H1 (cell line): ENCODE data around the gene TBC1D4. TPM values are rescaled to one million over a fixed set of nuclear protein-coding genes. Genes with fewer than 3 reads are reported as not detected.
"Not testable (repeated sequence)": the region's sequence is repeated elsewhere in the genome, so short reads cannot be mapped to it uniquely, and the experiment has no call there.

Source experiments
- CTCF ChIA-PET: fragments of 300-600 bp; sonication (Branson Sonifier 250); formaldehyde crosslinking; loops from one replicate; lab custom pipeline; 2021; ENCODE audit not compliant: partially characterized antibody; lab: Charles Lee
- POLR2A ChIA-PET: fragments of 300-600 bp; sonication (Branson Sonifier 250); formaldehyde crosslinking; loops from one replicate; lab custom pipeline; 2021; ENCODE audit warnings: inconsistent platforms; ENCODE audit not compliant: partially characterized antibody; lab: Charles Lee
- DNase-seq, 2 experiments: peaks; one replicate each; pipeline versions ENCODE4 v3.0.0 to v3.0.0-alpha.2; 2010 to 2022; ENCODE audit warnings: low spot score in 2 of 2, low read depth in 1 of 2, mixed read lengths in 1 of 2
- FAIRE-seq: peaks from 2 replicates; lab custom pipeline; 2011; peaks lifted over from hg19 to GRCh38; lab: Jason Lieb, UNC
- H2AFZ ChIP-seq: 2 replicates; pipeline ENCODE4 v1.8.1; 2012; ENCODE audit warnings: low read length, inconsistent platforms
- H2AK5ac ChIP-seq: 2 replicates; pipeline ENCODE4 v1.6.1; 2013; ENCODE audit warnings: low read depth, low read length
- H2BK120ac ChIP-seq: replicated peaks from 2 replicates; pipeline ENCODE3; 2013; ENCODE audit warnings: low read depth, low read length, inconsistent platforms
- H2BK12ac ChIP-seq: 2 replicates; pipeline ENCODE4 v1.6.1; 2013; ENCODE audit warnings: low read depth, low read length
- H2BK15ac ChIP-seq: 2 replicates; pipeline ENCODE4 v1.6.1; 2013; ENCODE audit warnings: low read length
- H2BK20ac ChIP-seq: 2 replicates; pipeline ENCODE4 v1.6.1; 2013; ENCODE audit warnings: low read length
- H2BK5ac ChIP-seq: 2 replicates; pipeline ENCODE4 v1.6.1; 2013; ENCODE audit warnings: low read depth, low read length
- H3K14ac ChIP-seq: 2 replicates; pipeline ENCODE4 v1.6.1; 2013; ENCODE audit warnings: inconsistent platforms; ENCODE audit not compliant: insufficient read length
- H3K18ac ChIP-seq: 2 replicates; pipeline ENCODE4 v1.6.1; 2013; ENCODE audit warnings: low read length; ENCODE audit errors: extremely low read depth
- H3K23ac ChIP-seq: 2 replicates; pipeline ENCODE4 v1.6.1; 2013; ENCODE audit warnings: inconsistent platforms; ENCODE audit not compliant: insufficient read length
- H3K23me2 ChIP-seq: 2 replicates; pipeline ENCODE4 v1.6.1; 2013; ENCODE audit warnings: low read depth, low read length
- H3K27ac ChIP-seq: 2 replicates; pipeline ENCODE4 v1.6.1; 2011; ENCODE audit warnings: low read depth, low read length, inconsistent platforms
- H3K27me3 ChIP-seq, 4 experiments: replicated peaks in 1 of 4; 1 replicate in 1 of 4; 2 replicates in 3 of 4; pipeline versions ENCODE4 v1.6.1 to v1.8.1; 2011 to 2013; ENCODE audit warnings: low read length in 3 of 4, mild to moderate bottlenecking in 3 of 4, inconsistent platforms in 2 of 4, mixed read lengths in 2 of 4, moderate library complexity in 1 of 4; ENCODE audit not compliant: control insufficient read depth in 3 of 4, insufficient read depth in 3 of 4; ENCODE audit errors: extremely low read depth in 1 of 4
- H3K36me3 ChIP-seq, 4 experiments: 2 replicates each; pipeline versions ENCODE4 v1.6.1 to v1.8.1; 2011 to 2013; ENCODE audit warnings: mild to moderate bottlenecking in 4 of 4, low read length in 3 of 4, moderate library complexity in 2 of 4, control low read depth in 1 of 4, inconsistent platforms in 1 of 4; ENCODE audit not compliant: insufficient read depth in 4 of 4, control insufficient read depth in 2 of 4
- H3K4ac ChIP-seq: replicated peaks from 2 replicates; pipeline ENCODE3; 2013; ENCODE audit warnings: low read length, low read depth, mixed read lengths, inconsistent platforms; ENCODE audit not compliant: insufficient read length
- H3K4me1 ChIP-seq, 4 experiments: replicated peaks in 1 of 4; 1 replicate in 1 of 4; 2 replicates in 3 of 4; pipeline versions ENCODE4 v1.6.1 to v1.8.1; 2011 to 2013; ENCODE audit warnings: low read length in 3 of 4, inconsistent platforms in 2 of 4, mixed read lengths in 1 of 4; ENCODE audit not compliant: insufficient read depth in 4 of 4, control insufficient read depth in 3 of 4
- H3K4me2 ChIP-seq, 2 experiments: 2 replicates each; pipeline versions ENCODE4 v1.6.1 to v1.8.1; 2011 to 2013; ENCODE audit warnings: low read depth in 2 of 2, low read length in 2 of 2, control low read depth in 1 of 2, inconsistent platforms in 1 of 2, mild to moderate bottlenecking in 1 of 2; ENCODE audit not compliant: insufficient read depth in 1 of 2
- H3K4me3 ChIP-seq, 4 experiments: fragments of 200-600, 300-600 bp in 1 of 4; sonication (generic), shearing (Covaris generic), sonication (Bioruptor Twin) in 1 of 4; 2 replicates each; pipeline versions ENCODE4 v1.5.1 to v1.8.1; 2011 to 2016; ENCODE audit warnings: low read length in 4 of 4, low read depth in 3 of 4, control low read depth in 2 of 4, inconsistent platforms in 2 of 4, mild to moderate bottlenecking in 2 of 4, mixed read lengths in 1 of 4, moderate library complexity in 1 of 4; ENCODE audit not compliant: insufficient read depth in 2 of 4; ENCODE audit errors: extremely low read depth in 1 of 4
- H3K56ac ChIP-seq: replicated peaks from 2 replicates; pipeline ENCODE3; 2013; ENCODE audit warnings: low read depth, mild to moderate bottlenecking, mixed read lengths, low read length, inconsistent platforms; ENCODE audit not compliant: insufficient read length
- H3K79me1 ChIP-seq: 2 replicates; pipeline ENCODE4 v1.6.1; 2013; ENCODE audit warnings: low read depth, low read length, control low read depth
- H3K79me2 ChIP-seq, 2 experiments: 2 replicates each; pipeline versions ENCODE4 v1.6.1 to v1.8.1; 2012 to 2013; ENCODE audit warnings: low read length in 2 of 2, mild to moderate bottlenecking in 2 of 2, inconsistent platforms in 1 of 2; ENCODE audit not compliant: insufficient read depth in 2 of 2, control insufficient read depth in 1 of 2
- H3K9ac ChIP-seq, 4 experiments: replicated peaks in 1 of 4; 1 replicate in 1 of 4; 2 replicates in 3 of 4; pipeline versions ENCODE4 v1.6.1 to v1.8.1; 2011 to 2013; ENCODE audit warnings: low read depth in 3 of 4, low read length in 3 of 4, control low read depth in 2 of 4, mild to moderate bottlenecking in 2 of 4, moderate library complexity in 2 of 4, inconsistent platforms in 1 of 4; ENCODE audit errors: extremely low read depth in 1 of 4
- H3K9me3 ChIP-seq, 2 experiments: 2 replicates each; pipeline versions ENCODE4 v1.6.1 to v1.8.1; 2012 to 2013; ENCODE audit warnings: mild to moderate bottlenecking in 2 of 2, moderate library complexity in 2 of 2, control low read depth in 1 of 2, inconsistent platforms in 1 of 2, low read depth in 1 of 2, low read length in 1 of 2, mixed read lengths in 1 of 2; ENCODE audit not compliant: insufficient read depth in 2 of 2
- H4K20me1 ChIP-seq, 2 experiments: replicated peaks in 1 of 2; 2 replicates each; pipeline versions ENCODE3 to v1.8.1; 2011 to 2013; ENCODE audit warnings: inconsistent platforms in 2 of 2, low read length in 2 of 2, mild to moderate bottlenecking in 1 of 2; ENCODE audit not compliant: insufficient read depth in 2 of 2, control insufficient read depth in 1 of 2
- H4K5ac ChIP-seq: 2 replicates; pipeline ENCODE4 v1.6.1; 2013; ENCODE audit warnings: low read length, low read depth, mixed read lengths, inconsistent platforms; ENCODE audit not compliant: insufficient read length
- H4K8ac ChIP-seq: 2 replicates; pipeline ENCODE4 v1.8.0; 2013; ENCODE audit warnings: mild to moderate bottlenecking, moderate library complexity, low read length, inconsistent platforms; ENCODE audit not compliant: insufficient read depth; ENCODE audit errors: extremely low read depth
- H4K91ac ChIP-seq: replicated peaks from 2 replicates; pipeline ENCODE3; 2013; ENCODE audit warnings: low read length, mixed read lengths, inconsistent platforms; ENCODE audit not compliant: insufficient read length
- WGBS, 2 experiments: shearing (Covaris generic) in 1 of 2; methylation state at CpG; one replicate each; pipeline versions ENCODE4 v1.1.6 to v1.1.7; 2013 to 2015; ENCODE audit warnings: low lambda C conversion rate in 2 of 2, mixed read lengths in 2 of 2, inconsistent platforms in 1 of 2, low coverage in 1 of 2, missing lambda C conversion rate in 1 of 2; ENCODE audit not compliant: insufficient replicate concordance in 2 of 2, insufficient coverage in 1 of 2, insufficient read length in 1 of 2; ENCODE audit errors: extremely low coverage in 1 of 2, missing lambda C conversion rate in 1 of 2; 5-methylcytosine and 5-hydroxymethylcytosine counted together
- polyA plus RNA-seq, 7 experiments: library from polyadenylated mRNA; depleted of rRNA in 3 of 7; stranded (reverse) in 5 of 7; unstranded in 2 of 7; fragments of >200 nt in 5 of 7; fragments of 200-250 nt in 2 of 7; gene quantifications; 1 replicate in 5 of 7; 2 replicates in 1 of 7; 4 replicates in 1 of 7; pipeline versions ENCODE4 v1.2.1 to v1.2.3, GENCODE V29; 2011 to 2013; ENCODE audit warnings: missing spikeins in 2 of 7, mixed read lengths in 2 of 7
- total RNA-seq: library from RNA; stranded (reverse); fragmentation: NEBNext Ultra II Directional; extraction: Animal tissue kit (Norgen Biotek cat#: 25700); gene quantifications from 2 replicates; pipeline ENCODE4 v1.2.1, GENCODE V29; 2021

Gene TBC1D4
- total and polyA plus RNA-seq, 2 of the 8 experiments (the other 6 are each of a cell fraction or from before 2014, with no cell fraction given): 16.7 to 39.0 TPM

- DNase-seq, H3K9me3 ChIP-seq, H2AFZ ChIP-seq, H2BK12ac ChIP-seq, H3K4ac ChIP-seq, H3K56ac ChIP-seq, H3K4me1 ChIP-seq, H4K91ac ChIP-seq, H3K18ac ChIP-seq, H3K27me3 ChIP-seq, H2BK20ac ChIP-seq, FAIRE-seq, H2BK15ac ChIP-seq, H3K4me3 ChIP-seq, H3K27ac ChIP-seq, H2AK5ac ChIP-seq, H3K9ac ChIP-seq, H2BK120ac ChIP-seq, H4K5ac ChIP-seq, H3K23ac ChIP-seq, H3K14ac ChIP-seq, H3K23me2 ChIP-seq, H3K36me3 ChIP-seq, H3K79me1 ChIP-seq, H2BK5ac ChIP-seq, H4K20me1 ChIP-seq, H3K4me2 ChIP-seq, H4K8ac ChIP-seq: not testable (repeated sequence)
- CTCF ChIA-PET: interaction anchor here (0.7 to 0.8 kb wide), 3 partner anchors 19 to 1038 kb away, joined by 3 read pairs; no protein-coding TSS in a partner anchor
- WGBS, 2 experiments: 94% methylated on average over 2 of the region's 2 CpGs; no CpG with 5 or more reads in 1 of the 2 experiments
- POLR2A ChIA-PET: interaction anchor here (2.1 kb wide), 1 partner anchor 9 kb away, joined by 5 read pairs; no protein-coding TSS in a partner anchor
- peaks cover 0 to 27% of the 10 kb centered on the region in 2 experiments; a peak in 2 of 4 replicates for H3K79me2 ChIP-seq
These were observed 47.8 kb downstream of the TBC1D4 start for GRCh38 chr13:75434126-75434525.
